ENCODE results near the gene CDK6. TPM values are rescaled to one million over a fixed set of nuclear protein-coding genes. Genes with fewer than 3 reads are reported as not detected.

CDK6 gene
- total RNA-seq, 1 experiment from 2014 or later = 175 TPM

DNA sequence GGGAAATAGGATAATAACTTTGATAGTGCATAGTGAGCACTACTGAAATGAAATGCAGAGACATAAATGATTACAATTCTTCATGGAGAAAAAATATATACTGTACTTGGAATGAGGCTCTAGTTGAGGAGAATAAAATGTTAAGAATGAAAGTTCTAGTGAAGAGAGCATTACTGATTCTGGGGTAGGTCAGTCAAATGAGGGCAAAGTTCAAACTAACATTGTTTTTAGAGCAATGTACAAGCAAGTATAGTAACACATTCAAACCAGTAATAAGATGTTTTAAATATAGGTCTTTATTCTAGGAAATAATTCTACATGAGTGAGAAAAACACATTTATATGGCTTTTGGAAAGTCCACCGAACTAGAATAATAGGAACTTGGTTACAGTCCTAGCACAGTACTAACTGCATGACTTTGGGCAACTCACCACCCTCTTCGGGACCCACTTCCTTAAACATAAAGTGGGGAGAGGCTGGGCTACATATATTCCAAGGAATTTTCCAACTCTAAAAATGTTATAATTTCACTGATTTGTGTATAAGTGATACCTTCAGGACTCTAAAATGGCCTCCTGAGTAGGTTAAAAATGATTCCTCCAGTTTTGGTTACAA lies 86.4 kb downstream of the CDK6 start:
- no peaks in the 10 kb centered on the region for H3K27me3 ChIP-seq (replicated peaks; ENCODE audit: control insufficient read depth, insufficient read depth, low read length)
- H3K27ac Mint-ChIP-seq (ENCODE audit: unreplicated experiment) = peak overlapping the region; percentile 26
- no peaks in the 10 kb centered on the region for H3K27me3 Mint-ChIP-seq (ENCODE audit: insufficient read depth, unreplicated experiment)
- ChIA-PET POLR2A (no interaction called here), CTCF (no interaction called here)
- no peaks in the 10 kb centered on the region for H3K9me3 Mint-ChIP-seq (ENCODE audit: unreplicated experiment)
- H3K4me1 Mint-ChIP-seq (ENCODE audit: low read depth, unreplicated experiment) = peaks cover 19% of the 10 kb centered on the region
- peaks cover 58% of the 10 kb centered on the region for H3K36me3 Mint-ChIP-seq (ENCODE audit: insufficient read depth, unreplicated experiment)
- peaks cover 43% of the 10 kb centered on the region for H3K4me1 ChIP-seq
- DNase-seq = no peak
- H3K4me3 Mint-ChIP-seq (ENCODE audit: unreplicated experiment) = peak overlapping the region; percentile 18
- BruUV-seq (replicated peaks) = no TSS peak
- 0 out of 2 replicates have a peak, but pooled peaks cover 4% of the 10 kb centered on the region for H3K9me3 ChIP-seq
- intact Hi-C loops (cut with micrococcal nuclease; ENCODE audit: unreplicated experiment) = no loop called here
- TF ChIP-seq, protein P1, sequence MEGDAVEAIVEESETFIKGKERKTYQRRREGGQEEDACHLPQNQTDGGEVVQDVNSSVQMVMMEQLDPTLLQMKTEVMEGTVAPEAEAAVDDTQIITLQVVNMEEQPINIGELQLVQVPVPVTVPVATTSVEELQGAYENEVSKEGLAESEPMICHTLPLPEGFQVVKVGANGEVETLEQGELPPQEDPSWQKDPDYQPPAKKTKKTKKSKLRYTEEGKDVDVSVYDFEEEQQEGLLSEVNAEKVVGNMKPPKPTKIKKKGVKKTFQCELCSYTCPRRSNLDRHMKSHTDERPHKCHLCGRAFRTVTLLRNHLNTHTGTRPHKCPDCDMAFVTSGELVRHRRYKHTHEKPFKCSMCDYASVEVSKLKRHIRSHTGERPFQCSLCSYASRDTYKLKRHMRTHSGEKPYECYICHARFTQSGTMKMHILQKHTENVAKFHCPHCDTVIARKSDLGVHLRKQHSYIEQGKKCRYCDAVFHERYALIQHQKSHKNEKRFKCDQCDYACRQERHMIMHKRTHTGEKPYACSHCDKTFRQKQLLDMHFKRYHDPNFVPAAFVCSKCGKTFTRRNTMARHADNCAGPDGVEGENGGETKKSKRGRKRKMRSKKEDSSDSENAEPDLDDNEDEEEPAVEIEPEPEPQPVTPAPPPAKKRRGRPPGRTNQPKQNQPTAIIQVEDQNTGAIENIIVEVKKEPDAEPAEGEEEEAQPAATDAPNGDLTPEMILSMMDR (IDR thresholded peaks at IDR 0.05; ENCODE audit: insufficient read depth in 1 of 2, low read depth in 1 of 2, low read length in 1 of 2, severe bottlenecking in 1 of 2, unreplicated experiment in 1 of 2) = no peak
- no peak overlapping the region for H3K4me3 ChIP-seq (ENCODE audit: low read depth, low read length)
- no peaks in the 10 kb centered on the region; the same call in 1 of the 2 replicates for H3K36me3 ChIP-seq (ENCODE audit: control insufficient read depth, insufficient read depth, low read length)

DNA sequence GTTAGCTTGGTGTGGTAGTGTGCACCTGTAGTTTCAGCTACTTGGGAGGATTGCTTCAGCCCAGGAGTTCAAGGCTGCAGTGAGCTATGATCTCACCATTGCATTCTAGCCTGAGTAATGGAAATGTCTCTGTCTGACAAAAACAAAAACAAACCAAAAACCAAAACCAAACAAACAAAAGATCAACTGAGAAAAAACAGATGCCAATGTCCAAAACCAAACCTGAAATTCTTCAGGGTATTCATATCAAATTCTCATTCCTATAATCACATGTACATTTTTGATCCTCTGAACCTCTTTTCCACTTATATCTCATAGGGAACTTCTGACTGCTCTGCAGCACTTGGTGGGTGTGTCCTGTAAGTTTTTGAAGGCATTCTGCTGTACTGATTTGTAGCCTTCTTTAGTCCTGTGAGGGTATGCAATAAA lies 87.0 kb downstream of the CDK6 start:
- Mint-ChIP-seq H3K4me1 (ENCODE audit: low read depth, unreplicated experiment) (peaks cover 14% of the 10 kb centered on the region), H3K4me3 (ENCODE audit: unreplicated experiment) (peak overlapping the region; percentile 18), H3K27ac (ENCODE audit: unreplicated experiment) (peak overlapping the region; percentile 26), H3K9me3 (ENCODE audit: unreplicated experiment) (peaks cover 2% of the 10 kb centered on the region), H3K36me3 (ENCODE audit: insufficient read depth, unreplicated experiment) (peaks cover 54% of the 10 kb centered on the region), H3K27me3 (ENCODE audit: insufficient read depth, unreplicated experiment) (no peaks in the 10 kb centered on the region)
- BruUV-seq (replicated peaks) = no TSS peak
- ChIA-PET POLR2A (no interaction called here), CTCF (no interaction called here)
- no peaks in the 10 kb centered on the region for H3K27me3 ChIP-seq (replicated peaks; ENCODE audit: control insufficient read depth, insufficient read depth, low read length)
- intact Hi-C loops (cut with micrococcal nuclease; ENCODE audit: unreplicated experiment) = no loop called here
- peaks cover 43% of the 10 kb centered on the region for H3K4me1 ChIP-seq
- TF ChIP-seq, protein P1 (IDR thresholded peaks at IDR 0.05; ENCODE audit: insufficient read depth in 1 of 2, low read depth in 1 of 2, low read length in 1 of 2, severe bottlenecking in 1 of 2, unreplicated experiment in 1 of 2) = no peak
- no peak overlapping the region for H3K4me3 ChIP-seq (ENCODE audit: low read depth, low read length)
- no peak for DNase-seq
- H3K9me3 ChIP-seq = 0 out of 2 replicates have a peak, but pooled peaks cover 4% of the 10 kb centered on the region
- no peaks in the 10 kb centered on the region; the same call in 1 of the 2 replicates for H3K36me3 ChIP-seq (ENCODE audit: control insufficient read depth, insufficient read depth, low read length)

DNA sequence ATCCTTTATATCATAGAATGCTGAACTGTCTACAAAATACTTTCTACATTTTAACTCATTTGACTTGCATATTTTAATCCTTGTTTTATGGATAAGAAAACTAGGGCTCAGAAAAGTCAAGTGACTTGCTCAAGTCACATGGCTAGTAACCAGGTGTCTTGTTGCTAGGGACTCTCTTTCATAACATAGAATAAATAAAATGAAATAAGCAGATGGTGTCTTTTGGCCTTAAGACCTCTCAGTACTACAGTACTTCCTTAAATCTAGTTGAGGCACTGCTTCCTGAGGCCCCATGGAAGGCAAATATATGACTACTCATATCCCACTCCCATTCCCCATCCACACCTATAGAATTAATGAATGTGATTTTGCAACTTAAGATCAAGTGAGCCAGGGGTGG lies 87.9 kb downstream of the CDK6 start:
- no peak for DNase-seq
- POLR2A ChIA-PET = no interaction called here
- Mint-ChIP-seq H3K4me3 (ENCODE audit: unreplicated experiment) (no peak overlapping the region), H3K27ac (ENCODE audit: unreplicated experiment) (no peak overlapping the region), H3K4me1 (ENCODE audit: low read depth, unreplicated experiment) (peaks cover 22% of the 10 kb centered on the region), H3K36me3 (ENCODE audit: insufficient read depth, unreplicated experiment) (peaks cover 62% of the 10 kb centered on the region), H3K9me3 (ENCODE audit: unreplicated experiment) (peaks cover 10% of the 10 kb centered on the region), H3K27me3 (ENCODE audit: insufficient read depth, unreplicated experiment) (no peaks in the 10 kb centered on the region)
- Histone ChIP-seq H3K36me3 (ENCODE audit: control insufficient read depth, insufficient read depth, low read length) (no peaks in the 10 kb centered on the region; the same call in 1 of the 2 replicates), H3K9me3 (0 out of 2 replicates have a peak, but pooled peaks cover 4% of the 10 kb centered on the region), H3K4me1 (peaks cover 39% of the 10 kb centered on the region), H3K4me3 (ENCODE audit: low read depth, low read length) (no peak overlapping the region), H3K27me3 (replicated peaks; ENCODE audit: control insufficient read depth, insufficient read depth, low read length) (no peaks in the 10 kb centered on the region)
- TF ChIP-seq, protein P1 (IDR thresholded peaks at IDR 0.05; ENCODE audit: insufficient read depth in 1 of 2, low read depth in 1 of 2, low read length in 1 of 2, severe bottlenecking in 1 of 2, unreplicated experiment in 1 of 2) = no peak
- no TSS peak for BruUV-seq (replicated peaks)
- intact Hi-C loops (cut with micrococcal nuclease; ENCODE audit: unreplicated experiment) = no loop called here
- CTCF ChIA-PET = no interaction called here
